NCI-H774 (cell line): Measurements from ENCODE around the gene SNTG2.

Source experiments
- DNase-seq: peaks from one replicate; lab custom pipeline; 2025; lab: John Stamatoyannopoulos, UW

Gene SNTG2

DNA sequence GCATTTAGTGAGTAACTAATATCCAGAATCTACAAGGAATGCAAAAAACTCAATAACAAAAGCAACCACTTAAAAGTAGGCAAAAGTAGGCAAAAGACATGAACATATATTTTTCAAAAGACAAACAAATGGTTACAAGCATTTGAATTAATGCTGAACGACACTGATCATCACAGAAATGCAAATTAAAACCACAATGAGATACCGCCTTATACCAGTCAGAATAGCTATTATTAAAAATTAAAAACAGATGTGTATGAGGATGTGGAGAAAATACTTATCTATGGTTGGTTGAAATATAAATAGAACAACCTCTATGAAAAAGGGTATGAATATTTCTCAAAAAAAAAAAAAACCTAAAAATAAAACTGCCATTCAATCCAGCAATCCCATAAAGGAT, 51.7 kb downstream of the SNTG2 start:
- DNase-seq: no peak

DNA sequence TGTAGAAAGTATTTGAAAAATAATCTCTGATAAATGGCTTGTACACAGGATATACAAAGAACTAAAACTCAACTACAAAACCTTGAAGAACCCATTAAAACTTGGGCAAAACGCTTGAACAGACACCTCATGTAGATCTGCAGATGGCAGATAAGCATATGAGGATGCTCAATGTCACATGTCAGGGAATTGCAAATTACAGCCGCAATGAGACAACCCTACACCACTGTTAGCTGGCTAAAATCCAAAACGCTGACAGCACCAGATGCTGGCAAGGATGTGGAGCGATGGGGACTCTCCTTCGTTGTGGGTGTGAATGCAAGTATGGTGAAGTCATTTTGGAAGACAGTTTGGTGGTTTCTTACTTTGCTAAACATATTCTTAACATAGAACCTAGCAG, 53.7 kb downstream of the SNTG2 start:
- DNase-seq: no peak

DNA sequence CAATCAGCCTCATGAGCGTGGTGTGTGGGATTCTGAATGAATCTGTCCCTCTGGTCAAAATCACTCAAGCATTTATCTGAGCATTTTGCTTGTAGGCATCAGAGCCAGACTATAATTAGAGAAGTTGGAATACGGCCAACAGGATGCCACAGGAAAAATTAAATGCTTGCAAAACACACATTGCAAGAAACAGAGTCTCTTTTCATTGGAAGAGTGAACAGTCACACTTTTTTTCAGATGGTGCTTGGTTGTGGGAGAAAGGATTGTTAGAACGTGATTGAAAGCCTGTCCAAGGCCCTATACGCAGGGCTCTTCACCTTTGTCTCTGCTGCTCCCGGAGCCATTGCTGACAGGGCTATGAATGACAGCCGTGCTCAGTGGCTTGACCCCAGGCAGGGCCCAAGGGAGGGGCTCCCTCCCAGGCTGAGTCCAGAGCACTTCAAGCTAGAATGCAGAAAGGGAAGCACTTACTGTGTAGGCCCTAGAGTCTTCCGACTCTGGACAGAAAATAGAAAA, 59.8 kb downstream of the SNTG2 start:
- no peak for DNase-seq

DNA sequence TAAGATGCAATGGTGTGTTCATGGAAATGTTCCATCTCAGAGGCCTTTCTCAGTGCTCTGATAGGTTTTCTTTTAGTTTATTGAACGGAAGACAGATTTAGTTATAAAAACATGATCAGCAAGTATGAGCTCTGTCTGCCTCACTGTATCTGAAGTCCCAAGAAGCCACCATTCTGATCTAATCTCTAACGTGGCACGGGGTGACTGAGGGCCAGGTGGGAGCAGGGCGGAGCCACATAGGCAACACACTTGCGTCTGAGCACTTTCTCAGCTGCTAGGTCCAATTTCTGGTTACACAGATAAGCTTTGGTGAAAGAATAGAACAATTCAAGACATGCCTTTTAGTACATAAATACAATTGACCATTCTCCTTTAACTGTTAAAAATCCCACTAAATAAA, 60.4 kb downstream of the SNTG2 start:
- DNase-seq: no peak

DNA sequence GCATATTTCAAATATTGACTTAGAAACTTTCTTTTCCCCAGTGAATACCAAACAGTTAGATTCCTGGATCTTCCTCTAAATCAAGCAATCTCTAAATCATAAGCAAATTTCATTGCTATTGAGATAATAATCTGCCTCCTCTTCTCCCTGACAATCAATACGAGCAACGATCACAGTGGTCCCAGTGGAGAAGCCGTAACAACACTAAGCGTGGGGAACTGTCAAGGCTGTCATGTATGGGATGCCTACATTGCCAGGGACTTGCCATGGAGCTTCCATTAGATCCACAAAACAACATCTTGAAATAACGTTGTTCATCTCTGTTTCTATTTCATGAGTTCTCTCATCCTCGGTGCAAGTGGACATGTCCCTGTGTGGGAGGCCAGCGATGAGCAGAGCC, 61.3 kb downstream of the SNTG2 start:
- no peak for DNase-seq

DNA sequence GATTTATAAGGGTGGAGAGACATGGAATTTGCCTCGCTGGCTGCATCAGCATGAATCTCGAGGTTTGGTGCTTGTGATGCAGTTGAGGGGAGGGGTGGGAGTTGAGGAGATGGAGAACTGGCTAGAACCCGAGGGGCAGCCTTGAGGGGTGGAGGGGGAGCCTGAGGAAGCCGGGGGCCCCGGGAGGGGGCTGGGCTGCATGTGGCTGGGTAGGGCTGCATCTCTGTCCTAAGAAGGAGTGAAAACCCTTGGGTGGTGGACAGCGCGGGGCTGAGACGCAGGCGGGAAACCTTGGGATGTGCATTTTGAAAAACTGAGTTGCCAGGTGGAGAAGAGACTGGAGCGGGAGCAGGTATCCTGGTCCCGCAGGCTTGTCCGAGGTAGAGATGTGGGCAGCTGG, 64.2 kb downstream of the SNTG2 start:
- DNase-seq: no peak

DNA sequence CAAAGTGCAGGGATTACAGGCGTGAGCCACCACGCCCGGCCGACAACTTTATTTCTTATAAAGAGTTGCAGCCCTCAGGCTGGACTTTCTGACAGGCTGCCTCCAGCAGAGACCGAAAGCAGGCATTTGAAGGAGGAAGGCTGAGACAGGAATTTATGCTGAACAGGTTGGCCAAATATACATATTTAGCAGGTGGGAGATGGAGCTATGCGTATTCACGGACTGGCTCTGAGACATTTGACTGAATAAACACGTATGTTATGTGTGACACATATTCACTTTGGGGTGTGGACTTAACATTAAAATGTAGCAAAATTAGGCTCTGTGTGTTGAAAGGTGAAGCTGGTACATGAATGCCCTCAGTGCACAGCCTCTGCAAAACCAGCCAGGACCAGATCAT, 65.9 kb downstream of the SNTG2 start:
- DNase-seq: no peak

DNA sequence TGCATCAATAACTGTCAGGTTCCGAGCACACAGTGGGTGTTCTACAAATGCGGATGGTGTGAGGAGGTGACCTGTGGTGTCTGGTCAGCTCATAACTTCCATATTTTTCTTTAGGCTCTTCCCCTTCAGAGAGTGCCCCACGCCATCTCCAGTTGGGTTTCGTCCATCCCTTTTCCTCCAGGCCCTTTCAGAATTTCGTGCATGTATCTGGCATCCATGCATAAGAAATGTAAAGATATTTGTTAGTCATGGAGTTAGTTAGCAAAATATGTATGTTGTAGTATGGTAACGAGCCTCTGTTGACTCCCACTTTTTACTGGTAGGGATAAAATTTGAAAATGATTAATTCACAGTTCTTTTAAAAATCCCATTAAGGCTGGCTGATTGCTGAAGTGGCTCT, 67.2 kb downstream of the SNTG2 start:
- DNase-seq: no peak

DNA sequence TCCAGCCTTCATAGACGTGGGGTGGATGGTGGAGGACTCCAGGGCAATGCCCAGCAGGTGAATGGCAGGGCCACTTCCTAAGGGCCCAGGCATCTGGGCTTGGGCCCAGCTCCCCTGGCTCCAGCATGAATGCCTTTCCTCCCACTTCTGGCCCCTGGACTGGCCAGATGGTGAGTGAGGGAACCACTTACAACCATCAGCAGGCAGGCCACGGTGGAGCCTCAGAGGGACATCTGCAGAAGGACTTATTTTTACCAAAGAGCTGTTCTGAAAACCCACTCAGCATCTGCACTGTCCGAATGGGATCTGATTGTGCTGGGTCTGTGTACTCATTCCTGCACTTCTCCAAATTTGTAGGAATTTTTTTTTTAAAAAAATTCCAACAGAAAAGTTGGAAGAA, 69.6 kb downstream of the SNTG2 start:
- DNase-seq: no peak

DNA sequence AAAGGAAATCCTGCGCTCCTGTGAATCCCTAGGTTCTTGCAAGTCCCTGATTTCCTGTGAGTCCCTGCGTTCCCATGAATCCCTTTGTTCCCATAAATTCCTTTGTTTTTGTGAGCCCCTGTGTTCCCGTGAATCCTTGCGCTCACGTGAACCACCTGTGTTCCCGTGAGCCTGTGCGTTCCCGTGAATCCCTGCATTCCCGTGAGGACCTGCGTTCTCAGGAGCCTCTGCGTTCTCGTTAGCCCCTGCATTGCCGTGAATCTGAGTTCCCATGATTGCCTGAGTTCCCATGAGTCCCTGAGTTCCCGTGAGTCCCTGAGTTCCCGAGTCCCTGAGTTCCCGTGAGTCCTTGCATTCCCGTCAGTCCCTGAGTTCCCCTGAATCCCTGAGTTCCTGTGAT, 71.5 kb downstream of the SNTG2 start:
- DNase-seq: no peak

DNA sequence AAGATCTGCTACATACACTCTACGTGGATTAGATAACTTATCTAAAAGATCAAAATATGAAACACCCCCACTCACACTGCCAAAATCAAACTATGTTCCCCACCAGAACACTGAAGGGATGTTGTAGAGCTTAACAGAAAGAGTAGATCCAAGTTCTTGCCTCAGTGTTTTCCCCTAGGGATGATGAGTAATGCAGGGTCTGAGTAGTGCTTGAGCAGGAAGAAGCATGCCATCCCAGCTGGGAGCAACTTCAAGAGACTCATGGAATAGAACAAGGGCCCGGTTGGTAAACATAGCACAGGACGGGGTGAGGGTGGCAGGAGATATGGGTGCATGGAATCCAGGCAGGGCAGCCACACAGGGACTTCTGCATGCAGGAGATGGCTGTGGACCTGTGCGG, 74.3 kb downstream of the SNTG2 start:
- no peak for DNase-seq

DNA sequence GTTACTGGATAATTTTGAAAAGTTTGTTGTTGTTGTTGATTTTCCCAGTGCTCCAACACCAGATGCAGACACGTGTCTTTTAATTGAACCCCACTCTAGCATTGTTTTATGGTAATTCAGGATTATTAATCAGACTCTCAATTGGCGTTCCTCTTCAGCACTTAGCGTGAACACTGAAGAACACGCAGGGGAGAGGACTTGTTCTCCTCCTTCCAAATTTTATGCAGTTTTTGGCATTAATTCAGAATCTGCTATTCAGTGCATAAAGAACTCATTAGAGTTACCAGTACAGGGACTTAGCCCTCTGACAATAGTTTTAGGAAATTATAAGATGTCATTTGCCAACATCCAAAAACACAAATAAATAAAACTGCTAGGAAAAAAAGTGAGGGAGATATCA, 75.5 kb downstream of the SNTG2 start:
- DNase-seq: no peak

DNA sequence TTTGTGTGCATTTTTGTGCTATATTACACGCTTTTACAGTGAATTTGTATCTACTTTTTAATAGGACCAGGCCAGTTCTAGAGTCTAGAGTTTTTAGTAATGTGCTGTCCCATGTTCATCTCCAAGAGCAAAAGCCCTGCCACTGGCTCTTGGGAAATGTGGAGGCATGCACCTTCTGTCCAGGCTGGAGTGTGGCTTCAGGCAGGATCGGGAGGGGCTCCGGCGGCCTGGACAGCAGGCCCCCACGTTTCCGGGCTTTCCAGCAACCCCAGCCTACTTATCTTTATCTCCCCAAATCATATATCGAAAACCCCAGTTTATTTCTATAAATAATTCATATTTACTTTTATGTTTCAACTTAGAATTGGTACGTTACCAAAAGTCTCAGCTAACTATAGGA, 78.2 kb downstream of the SNTG2 start:
- DNase-seq: no peak

DNA sequence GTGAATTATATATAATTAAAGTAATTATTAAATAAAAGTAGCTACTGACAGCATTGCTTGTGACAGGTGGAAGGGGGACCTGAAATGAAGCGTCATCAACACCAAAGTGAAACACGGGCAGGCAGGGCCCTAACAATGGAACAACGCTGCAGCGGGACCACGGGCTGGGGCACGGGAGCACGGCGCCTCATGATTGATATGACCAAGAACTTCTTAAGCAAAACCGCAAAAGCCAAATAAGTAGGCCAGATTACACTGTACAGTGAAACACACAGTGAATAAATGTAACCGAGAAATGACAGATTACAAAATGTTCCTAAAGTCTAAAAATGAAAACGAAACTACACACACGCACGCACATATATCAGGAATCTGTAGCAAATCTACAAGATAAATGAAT, 81.4 kb downstream of the SNTG2 start:
- DNase-seq: no peak

DNA sequence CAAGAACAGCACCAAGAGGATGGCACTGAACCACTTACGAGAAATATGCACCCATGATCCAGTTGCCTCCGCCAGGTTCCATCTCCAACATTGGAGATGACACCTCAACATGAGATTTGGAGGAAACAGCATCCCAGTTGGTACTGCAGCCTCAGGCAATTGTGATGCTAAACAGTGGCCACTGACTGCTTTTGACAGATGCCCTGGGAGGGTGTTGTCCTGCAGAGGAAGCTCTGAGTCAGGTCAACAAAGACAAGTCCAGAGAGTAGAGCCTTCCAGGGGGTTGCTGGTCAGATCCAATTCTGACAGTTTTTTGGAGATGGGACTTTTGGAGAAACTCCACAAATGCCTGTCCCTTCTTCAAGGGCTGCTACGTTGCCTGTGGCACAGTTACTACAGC, 82.4 kb downstream of the SNTG2 start:
- DNase-seq: no peak

DNA sequence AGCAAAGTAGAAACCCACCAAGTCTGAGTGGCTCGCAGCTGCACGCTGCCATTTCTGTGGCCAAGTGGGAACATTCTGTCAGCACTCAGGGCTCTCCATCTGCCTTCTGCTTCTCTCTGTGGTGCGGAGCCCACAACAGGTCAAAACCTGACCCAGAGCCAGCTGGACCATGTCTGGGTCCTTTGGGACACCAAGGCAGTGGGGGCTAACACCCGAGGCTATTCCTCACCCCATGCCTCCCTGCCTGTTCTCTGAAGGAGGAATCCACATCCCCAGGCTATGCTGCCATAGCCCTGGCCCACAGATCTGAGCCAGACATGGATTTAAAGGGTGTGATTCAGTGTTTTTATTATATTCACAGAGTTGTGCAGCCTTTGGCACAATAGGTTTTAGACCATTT, 86.4 kb downstream of the SNTG2 start:
- DNase-seq: no peak

DNA sequence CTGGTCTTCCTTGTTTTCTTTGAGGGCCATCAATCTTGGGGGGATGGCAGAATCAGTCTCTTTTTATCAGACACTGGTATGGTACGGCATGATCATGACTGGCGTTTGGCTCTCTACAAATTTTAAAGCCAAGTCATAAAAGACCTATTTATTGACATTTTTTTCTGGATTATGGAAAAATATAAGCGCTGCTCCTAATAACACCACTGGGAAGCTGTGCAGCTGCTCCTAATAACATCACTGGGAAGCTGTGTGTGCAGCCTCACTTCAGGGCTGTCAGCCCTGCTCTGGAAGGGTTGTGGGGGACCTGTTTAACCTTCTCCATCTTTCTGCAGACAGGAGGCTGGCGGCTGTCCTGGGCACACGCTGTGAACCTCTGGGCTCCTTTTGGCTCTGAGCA, 88.9 kb downstream of the SNTG2 start:
- no peak for DNase-seq

DNA sequence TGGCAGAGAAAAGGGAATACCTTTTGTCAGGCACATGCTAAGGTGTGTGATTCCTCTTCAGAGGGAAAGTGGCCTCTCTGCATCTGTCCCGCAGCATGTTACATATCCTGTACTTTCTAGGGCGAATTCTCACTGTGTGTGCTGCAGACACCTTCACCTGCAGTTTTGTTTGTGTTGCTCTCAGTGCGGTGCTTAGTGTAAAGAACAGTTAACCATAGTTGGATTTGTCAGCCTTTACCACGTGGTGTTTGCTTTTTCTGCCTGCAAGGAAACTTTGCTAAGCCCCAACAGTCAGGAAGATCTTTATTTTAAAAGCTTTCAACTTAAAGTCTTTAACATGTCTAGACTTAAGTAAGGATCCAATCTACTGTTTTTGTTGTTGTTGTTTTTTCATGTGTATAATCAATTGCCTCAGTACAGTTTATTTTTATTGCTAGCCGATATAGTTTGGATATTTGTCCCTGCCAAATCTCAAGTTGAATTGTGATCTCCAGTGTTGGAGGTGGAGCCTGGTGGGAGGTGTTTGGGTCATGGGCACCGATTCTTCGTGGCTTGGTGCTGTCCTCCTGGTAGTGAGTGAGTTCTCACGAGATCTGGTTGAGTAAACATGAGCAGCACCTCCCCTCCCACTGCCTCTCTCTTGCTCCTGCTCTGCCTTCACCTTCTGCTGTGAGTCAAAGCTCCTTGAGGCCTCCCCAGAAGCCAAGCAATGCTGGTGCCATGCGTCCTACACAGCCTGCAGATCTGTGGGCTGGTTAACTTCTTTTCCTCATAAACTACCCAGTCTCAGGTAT, 90.6 kb downstream of the SNTG2 start:
- peak; percentile 5 for DNase-seq

DNA sequence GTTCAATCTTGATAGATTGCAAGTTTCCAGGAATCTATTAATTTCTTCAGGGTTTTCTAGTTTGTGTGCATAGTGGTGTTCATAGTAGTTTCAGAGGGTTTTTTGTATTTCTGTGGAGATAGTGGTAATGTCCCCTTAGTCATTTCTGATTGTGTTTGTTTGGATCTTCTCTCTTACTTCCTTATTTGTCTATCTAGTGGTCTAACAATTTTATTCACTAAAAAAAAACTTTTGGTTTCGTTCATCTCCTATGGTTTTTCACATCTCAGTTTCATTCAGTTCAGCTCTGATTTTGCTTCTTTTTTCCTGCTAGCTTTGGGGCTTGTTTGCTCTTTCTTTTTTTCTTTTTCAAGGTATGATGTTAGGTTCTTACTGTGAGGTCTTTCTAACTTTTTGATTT, 94.5 kb downstream of the SNTG2 start:
- DNase-seq: no peak

DNA sequence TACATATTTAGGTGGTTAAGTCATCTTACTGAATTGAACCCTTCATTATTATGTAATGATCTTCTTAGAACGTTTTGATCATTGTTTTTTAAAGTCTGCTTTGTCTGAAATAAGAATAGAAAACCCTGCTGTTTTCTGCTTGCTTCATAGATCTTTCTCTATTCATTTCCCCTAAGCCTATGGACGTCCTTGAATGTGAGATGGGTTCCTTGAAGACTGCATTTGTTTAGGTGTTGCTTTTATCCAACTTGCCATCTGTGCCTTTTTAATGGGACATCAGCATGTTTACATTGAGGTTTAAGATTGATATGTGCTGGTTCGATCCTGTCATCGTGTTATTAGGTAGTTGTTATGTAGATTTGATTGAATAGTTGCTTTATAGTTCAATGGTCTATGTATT, 95.4 kb downstream of the SNTG2 start:
- DNase-seq: no peak

DNA sequence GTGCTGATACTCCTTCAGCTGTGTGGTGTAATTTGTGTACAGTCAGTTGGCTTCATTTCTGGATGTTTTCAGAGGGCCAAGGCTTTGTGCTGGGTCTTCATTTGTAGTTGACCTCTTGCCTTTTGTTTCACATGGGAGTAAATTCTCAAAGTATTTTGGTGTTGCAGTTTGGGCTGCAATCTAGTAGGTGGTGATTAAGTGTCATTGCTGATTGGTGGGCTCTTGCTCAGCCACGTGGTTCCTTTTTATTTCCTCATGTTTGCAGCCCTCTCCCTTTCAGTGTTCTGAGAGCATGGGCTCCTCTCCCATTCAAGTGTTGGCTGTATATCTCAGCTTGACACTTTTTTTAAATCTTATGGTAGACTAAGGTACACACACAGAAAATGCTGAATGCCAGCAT, 96.8 kb downstream of the SNTG2 start:
- DNase-seq: no peak

DNA sequence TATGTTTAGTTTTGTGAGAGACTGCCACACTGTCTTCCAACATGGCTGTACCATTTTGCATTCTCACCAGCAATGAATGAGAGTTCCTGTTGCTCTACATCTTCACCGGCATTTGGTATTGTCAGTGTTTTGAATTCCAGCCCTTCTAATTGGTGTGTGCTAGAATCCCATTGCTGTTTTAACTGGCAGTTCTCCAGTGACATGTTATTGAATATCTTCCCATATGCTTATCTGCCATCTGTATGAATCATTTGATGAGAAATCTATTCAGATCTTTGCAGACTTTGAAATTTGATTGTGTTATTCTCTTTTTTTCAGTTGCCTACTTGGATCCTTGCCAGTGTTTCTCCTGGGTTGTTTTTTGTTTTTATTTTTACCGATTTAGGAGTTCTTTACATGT, 99.0 kb downstream of the SNTG2 start:
- DNase-seq: no peak

DNA sequence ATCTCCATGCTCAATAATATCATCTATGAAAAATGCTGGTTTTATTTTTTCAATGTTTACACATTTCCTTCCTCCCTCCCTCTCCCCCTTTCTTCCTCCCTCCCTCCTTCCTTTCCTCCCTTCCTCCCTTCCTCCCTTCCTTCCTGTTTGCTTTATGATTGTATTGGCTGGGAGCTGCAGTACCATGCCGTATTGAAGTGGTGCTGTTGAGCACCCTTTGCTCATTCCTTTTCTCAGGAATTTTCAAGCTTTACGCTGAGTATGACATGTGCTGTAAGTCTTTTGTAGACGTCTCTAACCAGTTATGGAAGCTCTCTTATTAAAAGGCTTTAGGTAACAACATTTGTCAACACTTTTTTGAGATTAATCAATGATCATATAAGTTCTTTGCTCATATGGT, 100.4 kb downstream of the SNTG2 start:
- DNase-seq: no peak

DNA sequence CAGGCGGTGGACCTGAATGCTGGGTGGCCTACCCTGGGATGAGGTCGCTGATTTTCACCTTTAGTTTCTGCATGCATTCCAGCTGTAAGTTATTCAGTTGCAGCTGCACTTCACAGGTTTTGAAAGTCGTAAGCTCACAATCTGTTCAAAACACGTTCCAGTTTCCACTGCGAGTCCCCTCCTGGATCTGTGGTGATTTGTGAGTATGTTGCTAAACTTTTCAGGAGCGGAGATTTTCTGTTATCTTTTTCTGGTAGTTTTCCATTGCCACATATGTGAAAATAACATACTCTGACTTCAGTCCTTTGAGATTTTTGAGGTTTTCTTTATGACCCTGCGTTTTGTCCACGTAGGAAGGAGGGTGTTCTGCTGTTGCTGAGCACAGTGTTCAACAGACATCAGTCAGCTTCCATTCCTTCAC, 102.1 kb downstream of the SNTG2 start:
- no peak for DNase-seq
